ENCODE data around the gene CRACDL.
"Not testable (repeated sequence)": the region's sequence is repeated elsewhere in the genome, so short reads cannot be mapped to it uniquely, and the experiment has no call there.

CRACDL gene

GRCh38 chr2:98894331-98895000 is 41.6 kb downstream of the CRACDL start:
- ATAC-seq (replicated peaks): no peak
- Mint-ChIP-seq H3K4me3 (no peak overlapping the region), H3K27me3 (peaks cover 15 to 19% of the 10 kb centered on the region in 2 donors), H3K36me3 (peaks cover 2 to 3% of the 10 kb centered on the region in 2 donors), H3K4me1 (no peaks in the 10 kb centered on the region), H3K9me3 (peaks cover 7% of the 10 kb centered on the region in 2 donors), H3K27ac (no peak overlapping the region)
- DNase-seq: no peak

GRCh38 chr2:98893911-98894321 is 42.1 kb downstream of the CRACDL start:
- ATAC-seq (replicated peaks) (no peak), DNase-seq (no peak)
- peaks cover 5 to 7% of the 10 kb centered on the region in 2 donors for H3K9me3 Mint-ChIP-seq
- H3K27ac Mint-ChIP-seq: no peak overlapping the region
- H3K4me3 Mint-ChIP-seq: no peak overlapping the region
- peaks cover 11 to 20% of the 10 kb centered on the region in 2 donors for H3K27me3 Mint-ChIP-seq
- no peaks in the 10 kb centered on the region for H3K4me1 Mint-ChIP-seq
- no peaks in the 10 kb centered on the region for H3K36me3 Mint-ChIP-seq

- H3K36me3 Mint-ChIP-seq: no peaks in the 10 kb centered on the region
- H3K4me1 Mint-ChIP-seq: no peaks in the 10 kb centered on the region
- peaks cover 7% of the 10 kb centered on the region in 2 donors for H3K9me3 Mint-ChIP-seq
- H3K27ac Mint-ChIP-seq: no peak overlapping the region
- no peak overlapping the region for H3K4me3 Mint-ChIP-seq
- H3K27me3 Mint-ChIP-seq: peaks cover 6 to 23% of the 10 kb centered on the region in 2 donors
- DNase-seq (no peak), ATAC-seq (replicated peaks) (no peak)
Observed at GRCh38 chr2:98892871-98893270, 43.2 kb downstream of the CRACDL start.

GRCh38 chr2:98891591-98891990 is 44.4 kb downstream of the CRACDL start:
- Mint-ChIP-seq H3K27ac (no peak overlapping the region), H3K4me1 (no peaks in the 10 kb centered on the region), H3K27me3 (peaks cover 10 to 33% of the 10 kb centered on the region in 2 donors), H3K4me3 (no peak overlapping the region), H3K36me3 (peaks cover 2 to 3% of the 10 kb centered on the region in 2 donors), H3K9me3 (peaks cover 12 to 16% of the 10 kb centered on the region in 2 donors)
- DNase-seq: no peak
- no peak for ATAC-seq (replicated peaks)

GRCh38 chr2:98886066-98886554 is 49.9 kb downstream of the CRACDL start:
- Mint-ChIP-seq H3K27me3 (peaks cover 29 to 59% of the 10 kb centered on the region in 2 donors), H3K36me3 (peaks cover 7 to 21% of the 10 kb centered on the region in 2 donors), H3K4me3 (no peak overlapping the region), H3K9me3 (peaks cover 25 to 31% of the 10 kb centered on the region in 2 donors), H3K4me1 (no peaks in the 10 kb centered on the region), H3K27ac (no peak overlapping the region)
- no peak for DNase-seq
- ATAC-seq (replicated peaks): no peak

- Mint-ChIP-seq H3K36me3 (peaks cover 7 to 21% of the 10 kb centered on the region in 2 donors), H3K27me3 (peaks cover 29 to 53% of the 10 kb centered on the region in 2 donors), H3K27ac (no peak overlapping the region), H3K4me1 (no peaks in the 10 kb centered on the region), H3K9me3 (peaks cover 20 to 25% of the 10 kb centered on the region in 2 donors), H3K4me3 (no peak overlapping the region)
- no peak for ATAC-seq (replicated peaks)
- DNase-seq: no peak
Observed at GRCh38 chr2:98884658-98885057, 51.4 kb downstream of the CRACDL start.

GRCh38 chr2:98883780-98884211 is 52.2 kb downstream of the CRACDL start:
- Mint-ChIP-seq H3K4me1 (no peaks in the 10 kb centered on the region), H3K4me3 (no peak overlapping the region), H3K36me3 (peaks cover 7 to 21% of the 10 kb centered on the region in 2 donors), H3K27me3 (peaks cover 29 to 49% of the 10 kb centered on the region in 2 donors), H3K9me3 (peaks cover 20 to 24% of the 10 kb centered on the region in 2 donors), H3K27ac (no peak overlapping the region)
- no peak for ATAC-seq (replicated peaks)
- DNase-seq: no peak

GRCh38 chr2:98882971-98883779 is 52.9 kb downstream of the CRACDL start:
- H3K9me3 Mint-ChIP-seq: peaks cover 18 to 24% of the 10 kb centered on the region in 2 donors
- no peak for ATAC-seq (replicated peaks)
- peaks cover 7 to 21% of the 10 kb centered on the region in 2 donors for H3K36me3 Mint-ChIP-seq
- no peak overlapping the region for H3K4me3 Mint-ChIP-seq
- no peak overlapping the region for H3K27ac Mint-ChIP-seq
- no peak for DNase-seq
- H3K4me1 Mint-ChIP-seq: no peaks in the 10 kb centered on the region
- H3K27me3 Mint-ChIP-seq: peaks cover 29 to 52% of the 10 kb centered on the region in 2 donors

GRCh38 chr2:98882368-98882767 is 53.7 kb downstream of the CRACDL start:
- peaks cover 6 to 19% of the 10 kb centered on the region in 2 donors for H3K36me3 Mint-ChIP-seq
- ATAC-seq (replicated peaks): no peak
- H3K27ac Mint-ChIP-seq: no peak overlapping the region
- H3K27me3 Mint-ChIP-seq: peaks cover 25 to 49% of the 10 kb centered on the region in 2 donors
- no peak for DNase-seq
- no peak overlapping the region for H3K4me3 Mint-ChIP-seq
- H3K4me1 Mint-ChIP-seq: no peaks in the 10 kb centered on the region
- peaks cover 16 to 21% of the 10 kb centered on the region in 2 donors for H3K9me3 Mint-ChIP-seq

- Mint-ChIP-seq H3K9me3 (peaks cover 9 to 11% of the 10 kb centered on the region in 2 donors), H3K4me3 (no peak overlapping the region), H3K27ac (no peak overlapping the region), H3K4me1 (no peaks in the 10 kb centered on the region), H3K36me3 (peaks cover 2 to 15% of the 10 kb centered on the region in 2 donors), H3K27me3 (peaks cover 24 to 41% of the 10 kb centered on the region in 2 donors)
- ATAC-seq (replicated peaks) (no peak), DNase-seq (no peak)
Observed at GRCh38 chr2:98881153-98881650, 54.8 kb downstream of the CRACDL start.

- Mint-ChIP-seq H3K9me3 (peaks cover 4 to 5% of the 10 kb centered on the region in 2 donors), H3K4me1 (no peaks in the 10 kb centered on the region), H3K27ac (no peak overlapping the region), H3K27me3 (peaks cover 18 to 34% of the 10 kb centered on the region in 2 donors), H3K36me3 (peaks cover 0 to 8% of the 10 kb centered on the region in 2 donors), H3K4me3 (no peak overlapping the region)
- ATAC-seq (replicated peaks) (no peak), DNase-seq (no peak)
Observed at GRCh38 chr2:98880266-98881152, 55.5 kb downstream of the CRACDL start.

- H3K36me3 Mint-ChIP-seq; H3K4me1 Mint-ChIP-seq; ATAC-seq (replicated peaks); H3K9me3 Mint-ChIP-seq; DNase-seq; H3K4me3 Mint-ChIP-seq; H3K27ac Mint-ChIP-seq: not testable (repeated sequence)
- peaks cover 0 to 11% of the 10 kb centered on the region in 2 donors for H3K27me3 Mint-ChIP-seq
Observed at GRCh38 chr2:98877658-98878057, 58.4 kb downstream of the CRACDL start.

GRCh38 chr2:98876741-98877140 is 59.3 kb downstream of the CRACDL start:
- Mint-ChIP-seq H3K36me3 (no peaks in the 10 kb centered on the region), H3K27me3 (peaks cover 0 to 16% of the 10 kb centered on the region in 2 donors), H3K4me3 (no peak overlapping the region), H3K9me3 (no peaks in the 10 kb centered on the region), H3K4me1 (no peaks in the 10 kb centered on the region), H3K27ac (no peak overlapping the region)
- ATAC-seq (replicated peaks): no peak
- DNase-seq: no peak
